Measurements from ENCODE around the gene ZNF654. TPM values are rescaled to one million over a fixed set of nuclear protein-coding genes. Genes with fewer than 3 reads are reported as not detected.

ZNF654 gene
- total RNA-seq, 1 donor from 2014 or later = 16.7 TPM

- intact Hi-C loops (cut with DNase I) = no loop called here
- Histone ChIP-seq H3K27me3 (no peaks in the 10 kb centered on the region), H3K4me1 (no peaks in the 10 kb centered on the region), H3K4me3 (no peak overlapping the region), H3K9me3 (no peaks in the 10 kb centered on the region), H3K27ac (no peak overlapping the region), H3K36me3 (peaks cover 0 to 17% of the 10 kb centered on the region in 2 donors)
- DNase-seq (ENCODE audit: extremely low spot score in 2 of 2) = no peak
- TF ChIP-seq POLR2AphosphoS5 (IDR thresholded peaks at IDR 0.05; ENCODE audit: insufficient read depth in 1 of 2, low read depth in 1 of 2) = no peak
- no peak for TF ChIP-seq POLR2A (IDR thresholded peaks at IDR 0.05)
- TF ChIP-seq CTCF (IDR thresholded peaks at IDR 0.05) = no peak
These were observed 34.2 kb downstream of the ZNF654 start for GRCh38 chr3:88093266-88093665.

- Histone ChIP-seq H3K36me3 (no peaks in the 10 kb centered on the region), H3K4me3 (no peak overlapping the region), H3K4me1 (peaks cover 2% of the 10 kb centered on the region), H3K27me3 (no peaks in the 10 kb centered on the region), H3K9me3 (no peaks in the 10 kb centered on the region), H3K27ac (no peak overlapping the region)
- intact Hi-C loops (cut with DNase I) = no loop called here
- DNase-seq (ENCODE audit: extremely low spot score in 2 of 2) = no peak
- TF ChIP-seq POLR2A (IDR thresholded peaks at IDR 0.05) = no peak
- no peak for TF ChIP-seq CTCF (IDR thresholded peaks at IDR 0.05)
- no peak for TF ChIP-seq POLR2AphosphoS5 (IDR thresholded peaks at IDR 0.05; ENCODE audit: insufficient read depth in 1 of 2, low read depth in 1 of 2)
These were observed 42.1 kb downstream of the ZNF654 start for GRCh38 chr3:88101142-88101541.

- peaks cover 9% of the 10 kb centered on the region for H3K4me1 ChIP-seq
- no peak for DNase-seq (ENCODE audit: extremely low spot score in 2 of 2)
- H3K4me3 ChIP-seq = no peak overlapping the region
- intact Hi-C loops (cut with DNase I) = no loop called here
- no peaks in the 10 kb centered on the region for H3K9me3 ChIP-seq
- TF ChIP-seq CTCF (IDR thresholded peaks at IDR 0.05) (no peak), POLR2AphosphoS5 (IDR thresholded peaks at IDR 0.05; ENCODE audit: insufficient read depth in 1 of 2, low read depth in 1 of 2) (no peak), POLR2A (IDR thresholded peaks at IDR 0.05) (no peak)
- H3K36me3 ChIP-seq = no peaks in the 10 kb centered on the region
- H3K27me3 ChIP-seq = no peaks in the 10 kb centered on the region
- H3K27ac ChIP-seq = no peak overlapping the region
These were observed 46.3 kb downstream of the ZNF654 start for GRCh38 chr3:88105325-88105724.

GRCh38 chr3:88112289-88112688 is 53.2 kb downstream of the ZNF654 start:
- H3K27ac ChIP-seq = no peak overlapping the region
- peaks cover 0 to 9% of the 10 kb centered on the region in 2 donors for H3K36me3 ChIP-seq
- no peak overlapping the region for H3K4me3 ChIP-seq
- H3K27me3 ChIP-seq = no peaks in the 10 kb centered on the region
- TF ChIP-seq CTCF (IDR thresholded peaks at IDR 0.05) = no peak
- no peak for TF ChIP-seq POLR2A (IDR thresholded peaks at IDR 0.05)
- TF ChIP-seq POLR2AphosphoS5 (IDR thresholded peaks at IDR 0.05; ENCODE audit: insufficient read depth in 1 of 2, low read depth in 1 of 2) = no peak
- no peaks in the 10 kb centered on the region for H3K9me3 ChIP-seq
- H3K4me1 ChIP-seq = no peaks in the 10 kb centered on the region
- intact Hi-C loops (cut with DNase I) = no loop called here
- no peak for DNase-seq (ENCODE audit: extremely low spot score in 2 of 2)

GRCh38 chr3:88113311-88114162 is 54.5 kb downstream of the ZNF654 start:
- DNase-seq (ENCODE audit: extremely low spot score in 2 of 2) = no peak
- H3K4me3 ChIP-seq = no peak overlapping the region

More at GRCh38 chr3:88113311-88114162, 54.5 kb downstream of the ZNF654 start:
- intact Hi-C loops (cut with DNase I) = no loop called here
- Histone ChIP-seq H3K4me1 (no peaks in the 10 kb centered on the region), H3K27me3 (no peaks in the 10 kb centered on the region), H3K27ac (no peak overlapping the region), H3K9me3 (no peaks in the 10 kb centered on the region), H3K36me3 (peaks cover 5 to 9% of the 10 kb centered on the region in 2 donors)
- peak; percentile 17 to 66 (median 55) for TF ChIP-seq CTCF (IDR thresholded peaks at IDR 0.05)
- TF ChIP-seq POLR2A (IDR thresholded peaks at IDR 0.05) = no peak
- TF ChIP-seq POLR2AphosphoS5 (IDR thresholded peaks at IDR 0.05; ENCODE audit: insufficient read depth in 1 of 2, low read depth in 1 of 2) = no peak
